Breast epithelium (tissue), 3 donors: ENCODE data around the gene RFWD3.

Experiments
- CTCF ChIP-seq, 3 donors: fragments of 450-650 bp; IDR thresholded peaks; one replicate each; pipeline ENCODE4 v1.5.1; 2016 to 2017; ENCODE audit warnings: antibody characterized with exemption in 3 of 3, mild to moderate bottlenecking in 3 of 3, moderate library complexity in 3 of 3
- POLR2A ChIP-seq: fragments of 450-650 bp; IDR thresholded peaks from one replicate; pipeline ENCODE4 v1.6.1; 2016; ENCODE audit warnings: antibody characterized with exemption, mild to moderate bottlenecking, moderate library complexity
- POLR2AphosphoS5 ChIP-seq, 3 donors: sonication (generic); formaldehyde crosslinking; IDR thresholded peaks; one replicate each; pipeline ENCODE4 v1.6.1; 2017; ENCODE audit warnings: antibody characterized with exemption in 3 of 3

DNA sequence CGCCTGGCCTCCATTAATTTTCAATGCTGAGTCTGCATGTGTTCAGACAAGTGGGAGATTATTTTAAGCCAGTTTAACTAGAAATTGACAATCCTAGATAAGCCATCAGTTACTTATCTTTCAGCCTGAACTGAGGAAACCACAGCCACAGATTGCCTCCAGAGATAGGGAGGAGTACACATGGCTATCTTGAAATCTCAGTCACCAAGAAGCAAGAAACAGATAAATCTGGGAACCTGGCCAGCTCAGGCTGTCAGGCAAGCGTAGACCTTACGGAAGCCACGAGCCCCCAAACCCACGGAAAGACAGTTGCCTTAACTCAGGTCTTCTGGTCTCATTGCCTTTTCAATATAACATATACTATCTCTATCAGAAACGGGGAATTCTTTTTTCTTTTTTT is 57.7 kb downstream of the RFWD3 start:
- TF ChIP-seq POLR2A (no peak), CTCF (IDR thresholded peaks at IDR 0.05) (no peak), POLR2AphosphoS5 (IDR thresholded peaks at IDR 0.05) (no peak)
